WTC11 (cell line): ENCODE data around the gene WDSUB1. TPM values are rescaled to one million over a fixed set of nuclear protein-coding genes. Genes with fewer than 3 reads are reported as not detected.

Experiments
- ATAC-seq: fragments of 200-7000 bp; cut with Tn5 transposase; 2 replicates; pipeline ENCODE4 v1.10.0; 2021; ENCODE audit warnings: mild to moderate bottlenecking, moderate library complexity
- CTCF ChIA-PET: fragments of 300-600 bp; sonication (Branson Sonifier 250); formaldehyde crosslinking; loops from one replicate; lab custom pipeline; 2021; ENCODE audit warnings: antibody characterized with exemption; lab: Charles Lee
- POLR2A ChIA-PET: fragments of 350-600 bp; sonication (Branson Sonifier 250); formaldehyde crosslinking; loops from one replicate; lab custom pipeline; 2021; ENCODE audit warnings: antibody characterized with exemption; lab: Charles Lee
- DNase-seq: peaks from one replicate; pipeline ENCODE4 v3.0.0; 2021; ENCODE audit warnings: low spot score
- H3K27ac Mint-ChIP-seq: 2 replicates; pipeline ENCODE4 v1.8.0; 2021; ENCODE audit warnings: mixed read lengths
- H3K27me3 Mint-ChIP-seq: 2 replicates; pipeline ENCODE4 v1.8.0; 2021; ENCODE audit warnings: low read depth, mild to moderate bottlenecking, moderate library complexity, mixed read lengths
- H3K36me3 Mint-ChIP-seq: 2 replicates; pipeline ENCODE4 v1.8.0; 2021; ENCODE audit warnings: mixed read lengths
- H3K4me1 Mint-ChIP-seq: 2 replicates; pipeline ENCODE4 v1.8.0; 2022; ENCODE audit warnings: mixed read lengths
- H3K4me3 Mint-ChIP-seq: 2 replicates; pipeline ENCODE4 v1.8.0; 2021; ENCODE audit warnings: mild to moderate bottlenecking, moderate library complexity, mixed read lengths
- H3K9me3 Mint-ChIP-seq: 2 replicates; pipeline ENCODE4 v1.8.0; 2021; ENCODE audit warnings: mixed read lengths
- ATF2 ChIP-seq: sonication (generic); formaldehyde crosslinking; IDR thresholded peaks from 2 replicates; pipeline ENCODE4 v1.8.1; 2022; ENCODE audit warnings: low read depth, missing genetic modification reagents, borderline replicate concordance
- ATF6 ChIP-seq: sonication (generic); formaldehyde crosslinking; IDR thresholded peaks from 2 replicates; pipeline ENCODE4 v1.8.1; 2023; ENCODE audit warnings: mild to moderate bottlenecking, missing genetic modification reagents
- CREM ChIP-seq: sonication (generic); formaldehyde crosslinking; IDR thresholded peaks from 2 replicates; pipeline ENCODE4 v1.8.1; 2022; ENCODE audit warnings: mild to moderate bottlenecking, missing genetic modification reagents, moderate library complexity
- GABPB1 ChIP-seq: sonication (generic); formaldehyde crosslinking; IDR thresholded peaks from 2 replicates; pipeline ENCODE4 v1.8.1; 2023; ENCODE audit warnings: mild to moderate bottlenecking, missing genetic modification reagents
- MAX ChIP-seq: sonication (generic); formaldehyde crosslinking; IDR thresholded peaks from 2 replicates; pipeline ENCODE4 v1.8.0; 2022; ENCODE audit warnings: mild to moderate bottlenecking, missing genetic modification reagents
- MXD4 ChIP-seq: fragments of 250-450 bp; sonication (Bioruptor Pico); IDR thresholded peaks from 2 replicates; pipeline ENCODE4 v1.8.0; 2021; ENCODE audit warnings: mild to moderate bottlenecking, moderate library complexity, borderline replicate concordance
- NFE2L1 ChIP-seq: sonication (generic); formaldehyde crosslinking; IDR thresholded peaks from 2 replicates; pipeline ENCODE4 v1.8.1; 2023; ENCODE audit warnings: missing genetic modification reagents
- OVOL2 ChIP-seq: fragments of 250-450 bp; sonication (Bioruptor Pico); IDR thresholded peaks from 2 replicates; pipeline ENCODE4 v1.9.0; 2021; ENCODE audit warnings: mild to moderate bottlenecking, borderline replicate concordance
- RELA ChIP-seq: sonication (generic); formaldehyde crosslinking; IDR thresholded peaks from 2 replicates; pipeline ENCODE4 v1.8.1; 2022; ENCODE audit warnings: missing genetic modification reagents, mild to moderate bottlenecking, borderline replicate concordance
- RORB ChIP-seq: fragments of 250-450 bp; sonication (Bioruptor Pico); IDR thresholded peaks from 2 replicates; pipeline ENCODE4 v1.9.0; 2021; ENCODE audit warnings: mild to moderate bottlenecking
- USF1 ChIP-seq: sonication (generic); formaldehyde crosslinking; IDR thresholded peaks from 2 replicates; pipeline ENCODE4 v1.8.0; 2022; ENCODE audit warnings: mild to moderate bottlenecking, missing genetic modification reagents
- ZNF396 ChIP-seq: fragments of 250-450 bp; sonication (Bioruptor Pico); IDR thresholded peaks from 2 replicates; pipeline ENCODE4 v1.8.0; 2021; ENCODE audit warnings: mild to moderate bottlenecking, moderate library complexity, borderline replicate concordance
- total RNA-seq: library from RNA; stranded (reverse); gene quantifications from 3 replicates; pipeline ENCODE4 v1.2.3, GENCODE V29; 2021
- TF ChIP-seq, protein P1 (sequence below): fragments of 250-450 bp; sonication (Bioruptor Pico); IDR thresholded peaks from 2 replicates; pipeline ENCODE4 v2.1.2; 2022; ENCODE audit warnings: mild to moderate bottlenecking, moderate library complexity
- TF ChIP-seq, protein P2 (sequence below): sonication (generic); formaldehyde crosslinking; IDR thresholded peaks from 2 replicates; pipeline ENCODE4 v1.8.1; 2023; ENCODE audit warnings: mild to moderate bottlenecking, missing genetic modification reagents, borderline replicate concordance

WDSUB1 gene
- total RNA-seq, 1 experiment from 2014 or later = 5.8 TPM

GRCh38 chr2:159300586-159300985 is 14.1 kb upstream of the WDSUB1 start:
- no peak overlapping the region for H3K27ac Mint-ChIP-seq
- CTCF ChIA-PET = no interaction called here

More at GRCh38 chr2:159300586-159300985, 14.1 kb upstream of the WDSUB1 start:
- ATAC-seq (no peak; the same call in 1 of the 2 replicates), DNase-seq (no peak)
- Mint-ChIP-seq H3K4me3 (no peak overlapping the region), H3K4me1 (peaks cover 2% of the 10 kb centered on the region; the same call in 1 of the 2 replicates), H3K36me3 (no peaks in the 10 kb centered on the region), H3K9me3 (peaks cover 10% of the 10 kb centered on the region; the same call in 1 of the 2 replicates), H3K27me3 (no peaks in the 10 kb centered on the region)
- TF ChIP-seq, protein P1, sequence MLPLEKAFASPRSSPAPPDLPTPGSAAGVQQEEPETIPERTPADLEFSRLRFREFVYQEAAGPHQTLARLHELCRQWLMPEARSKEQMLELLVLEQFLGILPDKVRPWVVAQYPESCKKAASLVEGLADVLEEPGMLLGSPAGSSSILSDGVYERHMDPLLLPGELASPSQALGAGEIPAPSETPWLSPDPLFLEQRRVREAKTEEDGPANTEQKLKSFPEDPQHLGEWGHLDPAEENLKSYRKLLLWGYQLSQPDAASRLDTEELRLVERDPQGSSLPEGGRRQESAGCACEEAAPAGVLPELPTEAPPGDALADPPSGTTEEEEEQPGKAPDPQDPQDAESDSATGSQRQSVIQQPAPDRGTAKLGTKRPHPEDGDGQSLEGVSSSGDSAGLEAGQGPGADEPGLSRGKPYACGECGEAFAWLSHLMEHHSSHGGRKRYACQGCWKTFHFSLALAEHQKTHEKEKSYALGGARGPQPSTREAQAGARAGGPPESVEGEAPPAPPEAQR (CRISPR knock-in tag) = no peak
- TF ChIP-seq MAX = no peak
- no peak for TF ChIP-seq ZNF396 (CRISPR knock-in tag)
- TF ChIP-seq OVOL2 = no peak
- no peak for TF ChIP-seq CREM (CRISPR knock-in tag)
- no peak for TF ChIP-seq RELA (CRISPR knock-in tag)
- TF ChIP-seq GABPB1 (CRISPR knock-in tag) = no peak
- TF ChIP-seq ATF6 (CRISPR knock-in tag) = no peak
- TF ChIP-seq NFE2L1 (CRISPR knock-in tag) = no peak
- TF ChIP-seq RORB (CRISPR knock-in tag) = no peak
- no peak for TF ChIP-seq MXD4 (CRISPR knock-in tag)
- TF ChIP-seq, protein P2, sequence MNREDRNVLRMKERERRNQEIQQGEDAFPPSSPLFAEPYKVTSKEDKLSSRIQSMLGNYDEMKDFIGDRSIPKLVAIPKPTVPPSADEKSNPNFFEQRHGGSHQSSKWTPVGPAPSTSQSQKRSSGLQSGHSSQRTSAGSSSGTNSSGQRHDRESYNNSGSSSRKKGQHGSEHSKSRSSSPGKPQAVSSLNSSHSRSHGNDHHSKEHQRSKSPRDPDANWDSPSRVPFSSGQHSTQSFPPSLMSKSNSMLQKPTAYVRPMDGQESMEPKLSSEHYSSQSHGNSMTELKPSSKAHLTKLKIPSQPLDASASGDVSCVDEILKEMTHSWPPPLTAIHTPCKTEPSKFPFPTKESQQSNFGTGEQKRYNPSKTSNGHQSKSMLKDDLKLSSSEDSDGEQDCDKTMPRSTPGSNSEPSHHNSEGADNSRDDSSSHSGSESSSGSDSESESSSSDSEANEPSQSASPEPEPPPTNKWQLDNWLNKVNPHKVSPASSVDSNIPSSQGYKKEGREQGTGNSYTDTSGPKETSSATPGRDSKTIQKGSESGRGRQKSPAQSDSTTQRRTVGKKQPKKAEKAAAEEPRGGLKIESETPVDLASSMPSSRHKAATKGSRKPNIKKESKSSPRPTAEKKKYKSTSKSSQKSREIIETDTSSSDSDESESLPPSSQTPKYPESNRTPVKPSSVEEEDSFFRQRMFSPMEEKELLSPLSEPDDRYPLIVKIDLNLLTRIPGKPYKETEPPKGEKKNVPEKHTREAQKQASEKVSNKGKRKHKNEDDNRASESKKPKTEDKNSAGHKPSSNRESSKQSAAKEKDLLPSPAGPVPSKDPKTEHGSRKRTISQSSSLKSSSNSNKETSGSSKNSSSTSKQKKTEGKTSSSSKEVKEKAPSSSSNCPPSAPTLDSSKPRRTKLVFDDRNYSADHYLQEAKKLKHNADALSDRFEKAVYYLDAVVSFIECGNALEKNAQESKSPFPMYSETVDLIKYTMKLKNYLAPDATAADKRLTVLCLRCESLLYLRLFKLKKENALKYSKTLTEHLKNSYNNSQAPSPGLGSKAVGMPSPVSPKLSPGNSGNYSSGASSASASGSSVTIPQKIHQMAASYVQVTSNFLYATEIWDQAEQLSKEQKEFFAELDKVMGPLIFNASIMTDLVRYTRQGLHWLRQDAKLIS (CRISPR knock-in tag) = no peak
- TF ChIP-seq USF1 (CRISPR knock-in tag) = no peak
- TF ChIP-seq ATF2 (CRISPR knock-in tag) = no peak
- POLR2A ChIA-PET = no interaction called here
